Smooth muscle cell (in vitro differentiated cells): ENCODE data around the gene NXNL1. TPM values are rescaled to one million over a fixed set of nuclear protein-coding genes. Genes with fewer than 3 reads are reported as not detected.
A peak's percentile ranks its signal among the peaks of the same experiment; 100 is the strongest.

ENCODE experiments used
- DNase-seq: peaks from one replicate; lab custom pipeline; 2025; ENCODE audit not compliant: unreplicated experiment; lab: John Stamatoyannopoulos, UW
- H2AFZ ChIP-seq: fragments of 200-600 bp; sonication (generic); 2 replicates; pipeline ENCODE4 v1.6.0; 2016; ENCODE audit warnings: antibody characterized with exemption, low read depth, mild to moderate bottlenecking
- H3F3A ChIP-seq: fragments of 200-600 bp; sonication (generic); 2 replicates; pipeline ENCODE4 v1.6.0; 2017; ENCODE audit warnings: antibody characterized with exemption, low read depth
- H3K27ac ChIP-seq: fragments of 200-600 bp; sonication (generic); 2 replicates; pipeline ENCODE4 v1.5.1; 2016; ENCODE audit warnings: low read depth, mild to moderate bottlenecking
- H3K27me3 ChIP-seq: fragments of 200-600 bp; sonication (generic); 2 replicates; pipeline ENCODE4 v1.6.1; 2016; ENCODE audit warnings: low read depth, mild to moderate bottlenecking
- H3K36me3 ChIP-seq: fragments of 200-600 bp; sonication (generic); 2 replicates; pipeline ENCODE4 v1.5.1; 2016; ENCODE audit warnings: low read depth
- H3K4me1 ChIP-seq: fragments of 200-600 bp; sonication (generic); 2 replicates; pipeline ENCODE4 v1.5.1; 2016; ENCODE audit warnings: low read depth
- H3K4me2 ChIP-seq: fragments of 200-600 bp; sonication (generic); 2 replicates; pipeline ENCODE4 v1.6.0; 2016; ENCODE audit warnings: mild to moderate bottlenecking
- H3K4me3 ChIP-seq: fragments of 200-600 bp; sonication (generic); 2 replicates; pipeline ENCODE4 v1.5.1; 2016; ENCODE audit warnings: mild to moderate bottlenecking
- H3K79me2 ChIP-seq: fragments of 200-600 bp; sonication (generic); 2 replicates; pipeline ENCODE4 v1.6.0; 2016; ENCODE audit warnings: low read depth, mild to moderate bottlenecking
- H3K9ac ChIP-seq: fragments of 200-600 bp; sonication (generic); 2 replicates; pipeline ENCODE4 v1.6.0; 2016; ENCODE audit warnings: low read depth
- H3K9me3 ChIP-seq: fragments of 200-600 bp; sonication (generic); replicated peaks from 2 replicates; pipeline ENCODE4 v1.5.1; 2016; ENCODE audit warnings: low read depth
- H4K20me1 ChIP-seq: fragments of 200-600 bp; sonication (generic); 2 replicates; pipeline ENCODE4 v1.6.0; 2016; ENCODE audit warnings: low read depth
- WGBS: methylation state at CpG from one replicate; pipeline ENCODE4 v1.1.7; 2016; ENCODE audit warnings: low lambda C conversion rate; 5-methylcytosine and 5-hydroxymethylcytosine counted together
- polyA plus RNA-seq: library from polyadenylated mRNA; unstranded; fragments of >200 nt; fragmentation: Nextera tagmentation; extraction: Ambion mirVana; gene quantifications from 2 replicates; pipeline ENCODE4 v1.2.1, GENCODE V29; 2016
- total RNA-seq: library from RNA; depleted of rRNA; stranded (reverse); fragments of >200 nt; gene quantifications from 2 replicates; pipeline ENCODE4 v1.2.3, GENCODE V29; 2014
- TF ChIP-seq, protein P1 (sequence below): fragments of 200-600 bp; sonication (generic); IDR thresholded peaks from 2 replicates; pipeline ENCODE4 v1.5.1; 2017; ENCODE audit warnings: borderline replicate concordance, mild to moderate bottlenecking, antibody characterized with exemption; ENCODE audit not compliant: insufficient read depth, poor library complexity, severe bottlenecking

Gene NXNL1
- total and polyA plus RNA-seq, 2 experiments from 2014 or later = 0.45 TPM; not detected in 1

DNA sequence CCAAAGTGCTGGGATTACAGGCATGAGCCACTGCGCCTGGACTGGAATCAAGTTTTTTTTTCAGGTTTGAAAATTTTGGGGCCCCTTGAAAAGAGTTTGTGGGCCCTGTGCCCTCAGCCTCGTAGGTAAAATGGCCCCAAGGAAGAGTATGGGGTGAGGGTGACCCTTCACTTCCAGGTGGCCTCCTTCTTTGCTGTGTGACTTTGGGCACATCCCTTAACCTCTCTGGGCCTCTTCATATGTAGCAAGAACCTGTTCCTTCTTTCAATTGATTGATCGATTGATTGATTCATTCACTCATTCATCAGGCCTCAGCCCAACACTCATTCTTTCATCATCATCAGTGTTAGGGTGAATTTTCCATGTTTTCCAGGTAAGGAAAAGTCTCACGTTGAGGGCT, 8.9 kb downstream of the NXNL1 start:
- no peaks in the 10 kb centered on the region for H3F3A ChIP-seq
- DNase-seq = no peak
- H3K27ac ChIP-seq = no peak overlapping the region
- H3K9ac ChIP-seq = no peak overlapping the region
- H2AFZ ChIP-seq = no peak overlapping the region
- no peaks in the 10 kb centered on the region for H4K20me1 ChIP-seq
- no peak overlapping the region for H3K4me3 ChIP-seq
- H3K4me1 ChIP-seq = no peaks in the 10 kb centered on the region
- no peak overlapping the region for H3K4me2 ChIP-seq
- no peaks in the 10 kb centered on the region for H3K9me3 ChIP-seq
- TF ChIP-seq, protein P1, sequence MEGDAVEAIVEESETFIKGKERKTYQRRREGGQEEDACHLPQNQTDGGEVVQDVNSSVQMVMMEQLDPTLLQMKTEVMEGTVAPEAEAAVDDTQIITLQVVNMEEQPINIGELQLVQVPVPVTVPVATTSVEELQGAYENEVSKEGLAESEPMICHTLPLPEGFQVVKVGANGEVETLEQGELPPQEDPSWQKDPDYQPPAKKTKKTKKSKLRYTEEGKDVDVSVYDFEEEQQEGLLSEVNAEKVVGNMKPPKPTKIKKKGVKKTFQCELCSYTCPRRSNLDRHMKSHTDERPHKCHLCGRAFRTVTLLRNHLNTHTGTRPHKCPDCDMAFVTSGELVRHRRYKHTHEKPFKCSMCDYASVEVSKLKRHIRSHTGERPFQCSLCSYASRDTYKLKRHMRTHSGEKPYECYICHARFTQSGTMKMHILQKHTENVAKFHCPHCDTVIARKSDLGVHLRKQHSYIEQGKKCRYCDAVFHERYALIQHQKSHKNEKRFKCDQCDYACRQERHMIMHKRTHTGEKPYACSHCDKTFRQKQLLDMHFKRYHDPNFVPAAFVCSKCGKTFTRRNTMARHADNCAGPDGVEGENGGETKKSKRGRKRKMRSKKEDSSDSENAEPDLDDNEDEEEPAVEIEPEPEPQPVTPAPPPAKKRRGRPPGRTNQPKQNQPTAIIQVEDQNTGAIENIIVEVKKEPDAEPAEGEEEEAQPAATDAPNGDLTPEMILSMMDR = no peak
- no peaks in the 10 kb centered on the region for H3K79me2 ChIP-seq
- H3K27me3 ChIP-seq = peaks cover 46% of the 10 kb centered on the region
- WGBS = 89% methylated on average over 4 of the region's 4 CpGs
- no peaks in the 10 kb centered on the region for H3K36me3 ChIP-seq

DNA sequence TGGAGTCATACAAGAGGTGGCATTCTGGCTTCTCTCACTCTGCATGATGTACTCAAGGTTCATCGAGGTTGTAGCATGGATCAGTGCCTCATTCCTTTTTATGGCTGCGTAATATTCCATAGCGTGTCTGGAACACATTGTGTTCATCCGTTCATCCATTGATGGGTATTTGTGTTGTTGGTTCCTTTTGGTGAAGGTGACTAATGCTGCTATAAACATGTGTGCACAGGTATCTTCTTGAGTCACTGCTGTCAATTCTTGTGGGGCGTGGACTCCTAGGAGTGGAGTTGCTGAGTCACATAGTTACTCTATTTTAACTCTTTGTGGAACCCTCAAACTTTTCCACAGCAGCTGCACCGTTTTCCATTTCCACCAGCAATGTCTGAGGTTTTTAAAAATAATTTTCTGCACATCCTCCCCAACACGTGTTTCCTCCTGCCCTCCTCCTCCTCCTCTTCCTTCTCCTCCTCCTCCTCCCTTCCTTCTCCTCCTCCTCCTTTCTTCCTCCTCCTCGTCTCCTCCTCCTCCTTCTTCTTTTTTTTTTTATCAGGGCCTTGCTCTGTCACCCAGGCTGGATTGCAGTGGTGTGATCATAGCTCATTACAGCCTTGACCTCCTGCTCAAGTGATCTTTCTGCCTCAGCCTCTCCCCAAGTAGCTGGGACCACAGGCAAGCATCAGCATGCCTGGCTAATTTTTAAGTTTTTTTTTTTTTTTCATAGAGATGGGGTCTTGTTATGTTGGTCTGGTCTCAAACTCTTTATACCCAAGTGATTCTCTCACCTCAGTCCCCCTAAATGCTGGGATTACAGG, 10.3 kb downstream of the NXNL1 start:
- H3K9me3 ChIP-seq = no peaks in the 10 kb centered on the region
- H3K27ac ChIP-seq = peak overlapping the region; percentile 53
- H2AFZ ChIP-seq = no peak overlapping the region
- no peak for DNase-seq
- peaks cover 32% of the 10 kb centered on the region for H3K27me3 ChIP-seq
- no peak overlapping the region for H3K9ac ChIP-seq
- TF ChIP-seq, protein P1 = no peak
- H3K36me3 ChIP-seq = no peaks in the 10 kb centered on the region
- H3K79me2 ChIP-seq = no peaks in the 10 kb centered on the region
- H3K4me3 ChIP-seq = no peak overlapping the region
- H3F3A ChIP-seq = no peaks in the 10 kb centered on the region
- H3K4me1 ChIP-seq = no peaks in the 10 kb centered on the region
- WGBS = 61% methylated on average over 8 of the region's 8 CpGs
- no peaks in the 10 kb centered on the region for H4K20me1 ChIP-seq
- H3K4me2 ChIP-seq = no peak overlapping the region

DNA sequence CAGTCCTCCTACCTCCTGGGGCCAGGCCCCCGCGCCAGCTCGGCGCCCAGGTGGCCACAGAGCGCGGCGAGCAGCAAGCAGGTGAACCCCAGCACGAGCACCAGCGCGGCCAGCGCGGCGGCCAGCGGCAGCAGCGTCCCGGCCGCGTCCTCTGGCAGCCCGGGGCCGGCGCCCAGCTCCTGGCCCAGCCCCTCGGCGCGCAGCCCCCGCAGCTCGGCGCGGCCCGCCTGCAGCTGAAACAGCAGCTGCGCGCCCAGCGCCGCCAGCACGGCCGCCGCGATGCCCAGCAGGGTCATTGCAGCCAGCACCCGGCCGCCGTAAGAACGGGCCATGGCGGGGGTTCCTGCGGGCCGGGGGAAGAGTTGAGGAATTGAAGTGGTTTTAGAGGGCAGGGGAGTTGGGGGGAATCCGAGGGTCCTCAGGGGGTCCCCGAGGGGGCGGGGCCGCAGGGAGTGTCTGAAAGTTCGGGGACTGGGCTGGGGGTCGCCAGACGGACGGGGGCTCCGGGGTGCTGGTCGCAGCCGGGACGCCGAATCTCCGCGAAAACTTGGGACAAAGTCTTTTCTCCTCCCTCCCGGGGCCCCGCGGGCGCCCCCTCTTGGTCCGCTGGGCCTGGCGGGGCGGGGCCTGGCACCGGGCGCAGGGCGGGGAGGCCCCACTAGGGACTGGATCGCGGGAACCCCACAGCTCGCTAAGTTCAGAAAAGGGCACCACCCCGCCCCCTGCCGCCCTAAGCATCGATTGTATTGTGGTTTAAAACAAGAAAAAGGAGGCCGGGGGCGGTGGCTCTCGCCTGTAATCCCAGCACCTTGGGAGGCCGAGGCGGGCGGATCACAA, 12.4 kb downstream of the NXNL1 start, which contains the start of gene TMEM221:
TMEM221 (minus strand) TSS at position 538 of the 837 bp plus-strand sequence; CDS start at position 332, 206 bp downstream.
- DNase-seq = peak; percentile 7
- Histone ChIP-seq H4K20me1 (no peaks in the 10 kb centered on the region), H3K27ac (no peak within 1 kb of the TSS), H3F3A (no peaks in the 10 kb centered on the region), H3K9ac (no peak within 1 kb of the TSS), H3K4me3 (peak within 1 kb of the TSS; percentile 64), H3K36me3 (no peaks in the 10 kb centered on the region), H3K27me3 (peaks cover 11% of the 10 kb centered on the region), H2AFZ (no peak within 1 kb of the TSS), H3K9me3 (no peaks in the 10 kb centered on the region), H3K4me2 (peak within 1 kb of the TSS; percentile 95), H3K4me1 (no peaks in the 10 kb centered on the region), H3K79me2 (no peaks in the 10 kb centered on the region)
- TF ChIP-seq, protein P1 = peak; percentile 61
- 5% methylated on average over 61 of the region's 81 CpGs for WGBS
